ENCODE results near the gene NME5.
A peak's percentile ranks its signal among the peaks of the same experiment; 100 is the strongest.

The NME5 gene

DNA sequence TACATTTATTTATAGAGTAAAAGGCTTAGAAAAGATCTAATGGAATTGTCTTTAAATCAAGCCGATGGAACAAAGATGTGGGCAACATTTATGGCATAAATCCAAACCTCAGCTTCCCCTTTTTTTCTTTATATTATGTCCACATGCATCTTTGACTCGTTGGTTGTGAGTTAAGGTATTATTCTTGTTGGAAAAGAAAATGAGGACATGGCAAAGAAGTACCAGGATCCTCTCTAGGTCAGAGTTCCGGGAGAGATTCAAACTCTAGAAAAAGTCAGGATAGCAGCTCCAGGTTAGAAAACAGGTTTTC lies 508 bp upstream of the NME5 start:
- DNase-seq (ENCODE audit: low spot score), result no peak

DNA sequence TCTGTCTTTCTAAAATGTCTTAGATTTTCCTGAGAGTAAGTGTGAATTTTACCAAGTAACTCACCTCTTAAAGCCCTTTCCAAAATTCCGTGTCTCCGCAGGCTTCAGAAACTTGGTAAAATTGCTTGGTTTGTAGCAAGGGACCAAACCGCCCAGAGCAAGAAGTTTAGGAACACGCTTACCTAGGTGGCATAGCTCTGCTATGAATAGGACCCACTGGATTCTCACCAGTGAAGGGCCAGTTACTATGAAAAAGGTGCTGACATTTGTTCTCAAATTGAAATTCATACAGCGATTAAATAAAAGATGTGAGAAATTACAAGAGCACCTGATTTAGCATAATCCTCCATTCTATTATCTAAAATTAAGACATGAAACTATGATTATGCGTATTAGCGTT lies 6.7 kb downstream of the NME5 start:
- no peak for DNase-seq (ENCODE audit: low spot score)

DNA sequence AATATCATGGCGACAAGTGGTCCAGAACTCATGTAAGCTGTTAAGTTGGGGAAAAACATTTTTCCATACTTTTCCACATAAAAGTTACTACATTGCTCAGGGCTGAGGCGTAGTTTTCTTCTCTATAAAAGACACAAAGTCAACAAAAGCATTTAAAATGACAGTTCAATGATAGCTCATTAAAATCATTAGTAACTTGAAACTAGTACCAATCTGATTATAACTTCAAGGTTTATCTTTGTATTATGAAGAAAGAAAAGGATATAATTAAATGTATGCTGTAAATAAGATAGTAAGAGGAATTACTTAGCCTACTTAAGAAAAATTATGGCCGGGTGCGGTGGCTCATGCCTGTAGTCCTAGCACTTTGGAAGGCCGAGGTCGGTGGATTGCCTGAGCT lies 9.9 kb downstream of the NME5 start:
- no peak for DNase-seq (ENCODE audit: low spot score)

DNA sequence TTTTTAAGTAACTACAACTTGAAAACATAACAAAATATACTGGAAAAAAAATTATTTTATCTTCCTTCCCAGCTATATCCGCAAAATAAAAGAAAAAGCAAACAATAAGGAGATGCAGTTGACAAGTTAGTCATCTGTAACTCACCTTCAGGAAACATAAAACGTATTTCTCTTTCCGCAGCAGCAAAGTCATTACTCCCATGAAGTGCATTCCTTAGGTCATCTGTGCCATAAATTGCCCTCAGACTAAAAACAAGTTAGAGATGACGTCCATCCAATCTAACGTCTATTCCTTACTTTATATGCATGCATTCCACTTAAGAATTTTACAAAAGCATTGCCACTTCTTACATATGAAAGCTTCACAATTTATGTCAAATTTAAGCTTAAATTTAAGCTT lies 10.9 kb downstream of the NME5 start:
- peak; percentile 69 for DNase-seq (ENCODE audit: low spot score)

DNA sequence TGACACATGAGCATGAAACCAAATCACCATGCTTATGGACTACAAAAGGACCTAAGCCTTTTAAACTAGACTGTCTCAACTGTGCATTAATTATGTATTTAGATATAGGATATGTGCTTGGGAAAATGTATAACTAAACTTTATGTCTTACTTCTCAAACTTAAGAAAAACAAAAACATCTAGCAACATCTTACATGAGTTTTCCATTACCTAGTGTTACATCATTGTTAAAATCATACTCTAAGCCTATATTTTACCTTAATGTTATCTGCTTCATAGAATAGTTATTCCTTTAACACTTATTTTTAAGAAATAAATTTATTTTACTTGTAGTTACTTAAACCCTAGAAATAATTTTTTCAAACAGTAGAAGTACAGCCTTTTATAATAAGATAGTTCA lies 24.0 kb downstream of the NME5 start:
- DNase-seq (ENCODE audit: low spot score), result no peak

DNA sequence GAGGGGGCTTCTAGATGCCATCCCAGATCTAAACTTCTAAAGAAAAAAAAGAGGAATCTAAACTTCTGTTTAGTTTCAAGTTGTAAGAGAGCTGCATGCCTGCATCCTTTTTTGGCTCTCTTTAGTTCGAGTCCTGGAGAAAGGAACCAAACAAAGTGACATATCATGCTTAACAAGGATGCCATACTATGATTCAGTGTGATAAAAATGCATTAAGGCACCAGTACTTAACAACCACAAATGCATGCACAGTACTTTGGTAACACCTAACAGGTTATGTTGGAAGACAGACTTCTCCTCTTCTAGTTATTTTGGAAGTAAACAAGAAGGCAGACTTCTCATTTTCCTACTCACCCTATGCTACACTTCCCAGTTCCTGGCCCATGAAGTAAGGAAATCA lies 27.3 kb downstream of the NME5 start:
- no peak for DNase-seq (ENCODE audit: low spot score)

DNA sequence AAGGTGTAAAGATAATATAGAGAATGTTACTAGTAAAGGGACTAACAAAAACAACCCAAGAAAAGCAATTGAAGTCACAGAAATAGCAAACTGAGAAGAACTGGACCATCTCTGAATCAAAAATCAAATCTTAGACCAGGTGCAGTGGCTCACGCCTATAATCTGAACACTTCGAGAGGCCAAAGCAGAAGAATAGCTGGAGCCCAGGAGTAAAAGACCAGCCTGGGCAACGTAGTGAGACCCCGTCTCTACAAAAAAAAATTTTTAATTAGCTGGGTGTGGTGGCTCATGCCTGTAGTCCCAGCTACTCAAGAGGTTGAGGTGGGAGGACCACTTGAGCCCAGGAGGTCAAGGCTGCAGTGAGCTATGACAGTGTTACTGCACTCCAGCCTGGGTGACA lies 28.0 kb downstream of the NME5 start:
- no peak for DNase-seq (ENCODE audit: low spot score)

DNA sequence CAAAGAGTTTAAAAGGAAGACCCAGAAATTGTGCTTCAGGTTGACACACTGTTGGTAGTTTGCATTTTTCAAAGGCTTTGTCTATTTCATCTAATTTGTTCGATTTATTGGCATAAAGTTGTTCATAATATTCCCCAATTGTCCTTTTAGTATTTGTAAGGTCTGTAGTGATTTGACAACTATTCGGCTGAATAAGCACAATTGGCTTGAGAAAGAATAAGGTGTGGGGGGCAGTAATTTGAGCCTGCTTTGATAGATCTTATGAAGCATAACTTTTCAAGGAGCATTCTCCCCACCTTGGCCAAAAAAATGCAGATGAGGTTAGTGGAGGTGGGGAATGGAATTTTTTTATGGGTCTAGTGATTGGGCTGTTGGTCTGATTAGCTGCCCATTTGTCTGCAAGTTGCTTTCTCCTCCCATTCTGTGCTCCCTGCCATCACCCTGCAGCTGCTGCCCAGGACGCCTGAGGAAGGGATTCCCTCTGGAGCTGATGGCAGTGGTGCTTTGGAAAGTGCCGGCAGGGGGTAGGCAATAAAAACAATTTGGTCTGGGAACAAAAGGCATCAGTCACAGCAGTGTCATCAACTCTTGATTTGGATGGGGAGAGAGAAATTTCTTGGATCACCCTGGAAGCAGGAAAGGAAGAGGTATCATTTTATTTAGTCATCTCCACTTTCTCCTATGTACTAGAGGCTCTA lies 28.8 kb downstream of the NME5 start:
- DNase-seq (ENCODE audit: low spot score), result no peak

DNA sequence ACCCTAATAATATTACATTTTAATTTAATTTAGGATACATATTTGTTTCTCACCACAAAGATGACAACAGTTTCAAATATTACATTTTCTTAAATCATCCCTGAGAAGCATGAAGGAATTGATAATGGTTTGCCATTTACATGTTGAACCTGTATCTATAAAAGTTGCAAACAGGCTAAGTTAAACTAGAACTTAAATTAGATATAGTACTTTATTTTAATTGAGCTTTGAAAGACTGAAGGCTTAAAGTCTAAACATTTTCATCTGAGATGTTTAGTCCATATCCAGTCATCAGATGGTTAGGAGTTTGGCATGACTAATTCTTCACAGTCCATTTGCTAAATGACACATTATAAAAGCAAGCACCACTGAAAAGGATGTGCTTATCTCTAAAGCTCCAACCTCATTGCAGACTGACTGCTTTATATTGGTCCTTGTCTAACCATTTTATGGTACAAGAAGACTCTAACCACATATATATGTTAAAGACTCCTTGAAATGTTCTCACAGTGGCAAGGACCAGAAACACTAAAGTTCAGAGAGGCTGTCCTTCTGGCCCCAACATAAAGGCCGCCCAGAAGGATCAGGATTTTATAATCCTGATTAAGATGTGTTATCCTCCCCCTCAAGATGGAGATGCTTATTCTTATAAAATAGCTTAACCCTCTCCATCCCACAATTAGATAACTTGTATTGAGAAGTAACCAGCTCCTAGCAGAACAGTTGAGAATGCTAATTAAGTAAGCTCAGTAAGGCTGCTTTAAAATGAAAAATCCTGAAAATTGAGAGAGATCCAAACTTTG lies 29.6 kb downstream of the NME5 start:
- no peak for DNase-seq (ENCODE audit: low spot score)

DNA sequence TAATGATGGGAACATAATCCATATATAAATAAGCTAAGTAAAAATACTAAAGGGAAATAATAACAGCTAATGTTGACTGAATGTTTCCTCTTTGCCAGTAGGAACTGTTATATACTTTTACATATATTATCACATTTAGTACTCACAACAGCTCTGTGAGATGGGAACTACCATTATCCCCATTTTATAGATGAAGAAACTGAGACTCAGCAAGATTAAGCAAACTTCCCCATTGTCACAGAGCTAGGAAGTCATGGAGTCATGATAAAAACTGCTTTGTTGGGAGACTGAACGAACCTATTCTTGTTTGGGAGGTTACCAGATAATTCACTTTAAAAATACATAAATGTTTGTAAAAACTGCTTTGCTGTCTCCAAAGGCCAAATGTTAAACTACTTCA lies 32.0 kb downstream of the NME5 start:
- DNase-seq (ENCODE audit: low spot score), result no peak

DNA sequence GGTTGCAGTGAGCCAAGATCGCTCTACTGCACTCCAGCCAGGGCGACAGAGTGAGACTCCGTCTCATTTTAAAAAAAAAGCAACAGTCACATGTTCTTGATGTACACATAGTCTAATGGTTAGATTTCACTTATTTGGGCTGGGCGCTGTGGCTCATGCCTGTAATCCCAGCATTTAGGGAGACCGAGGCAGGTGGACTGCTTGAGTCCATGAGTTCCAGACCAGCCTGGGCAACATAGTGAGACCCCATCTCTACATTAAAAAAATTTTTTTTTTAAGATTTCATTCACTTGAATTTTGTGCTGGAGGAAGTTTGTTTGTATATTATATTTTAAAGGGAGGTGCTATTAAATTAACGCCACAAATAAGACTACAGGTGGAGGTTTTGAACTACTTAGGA lies 33.5 kb downstream of the NME5 start:
- no peak for DNase-seq (ENCODE audit: low spot score)

DNA sequence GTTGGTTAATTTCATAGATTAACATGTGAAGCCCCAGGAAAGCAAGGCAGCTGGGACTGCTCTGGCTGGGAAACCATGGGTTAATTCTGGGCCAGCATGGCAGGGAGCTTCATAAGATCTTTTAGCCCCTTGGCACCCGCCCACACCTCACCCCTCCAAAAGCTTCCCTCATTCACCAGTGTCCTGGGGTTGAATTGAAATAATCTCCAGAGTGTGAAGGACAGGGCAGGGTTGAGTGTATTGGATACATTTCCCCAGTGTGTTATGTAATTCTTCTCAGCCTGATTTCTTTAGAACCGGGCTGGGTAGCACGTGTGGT lies 36.0 kb downstream of the NME5 start:
- DNase-seq (ENCODE audit: low spot score), result no peak

DNA sequence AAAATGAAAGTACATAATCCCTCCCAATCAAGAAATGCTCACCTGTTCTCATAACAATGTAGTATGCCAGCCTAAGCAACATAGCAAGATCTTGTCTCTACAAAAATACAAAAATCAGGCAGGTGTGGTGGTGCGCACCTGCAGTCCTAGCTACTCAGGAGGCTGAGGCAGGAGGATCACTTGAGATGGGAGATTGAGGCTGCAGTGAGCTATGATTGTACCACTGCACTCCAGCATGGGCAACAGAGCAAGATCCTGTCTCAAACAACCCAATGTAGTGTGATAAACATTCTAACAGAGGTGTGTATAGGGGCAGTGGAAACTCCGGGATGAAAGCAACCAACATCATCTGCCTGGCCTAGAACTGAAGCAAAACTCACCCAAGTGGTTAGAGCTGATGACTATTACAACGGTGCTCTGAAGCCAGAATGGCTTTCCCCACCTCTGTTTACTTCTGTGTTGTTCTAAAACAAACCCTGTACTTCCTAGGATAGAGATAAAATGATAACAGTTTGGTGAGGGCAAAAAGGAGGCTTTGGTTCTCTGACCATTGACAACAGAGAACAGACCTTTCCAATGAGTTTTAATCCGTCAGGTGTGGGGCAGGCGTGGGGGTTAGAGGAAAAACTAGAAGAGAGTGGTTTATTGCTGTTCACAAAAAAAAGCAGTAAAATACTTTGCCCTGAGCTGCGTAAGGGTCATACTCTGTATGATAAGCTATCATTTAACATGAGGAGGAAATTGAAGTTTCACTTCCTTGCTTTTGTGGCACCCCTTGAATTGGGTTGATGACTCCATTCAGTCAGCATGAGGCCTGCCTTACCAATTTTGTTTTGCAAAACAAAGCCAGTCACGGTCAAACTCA lies 36.5 kb downstream of the NME5 start:
- DNase-seq (ENCODE audit: low spot score), result no peak

DNA sequence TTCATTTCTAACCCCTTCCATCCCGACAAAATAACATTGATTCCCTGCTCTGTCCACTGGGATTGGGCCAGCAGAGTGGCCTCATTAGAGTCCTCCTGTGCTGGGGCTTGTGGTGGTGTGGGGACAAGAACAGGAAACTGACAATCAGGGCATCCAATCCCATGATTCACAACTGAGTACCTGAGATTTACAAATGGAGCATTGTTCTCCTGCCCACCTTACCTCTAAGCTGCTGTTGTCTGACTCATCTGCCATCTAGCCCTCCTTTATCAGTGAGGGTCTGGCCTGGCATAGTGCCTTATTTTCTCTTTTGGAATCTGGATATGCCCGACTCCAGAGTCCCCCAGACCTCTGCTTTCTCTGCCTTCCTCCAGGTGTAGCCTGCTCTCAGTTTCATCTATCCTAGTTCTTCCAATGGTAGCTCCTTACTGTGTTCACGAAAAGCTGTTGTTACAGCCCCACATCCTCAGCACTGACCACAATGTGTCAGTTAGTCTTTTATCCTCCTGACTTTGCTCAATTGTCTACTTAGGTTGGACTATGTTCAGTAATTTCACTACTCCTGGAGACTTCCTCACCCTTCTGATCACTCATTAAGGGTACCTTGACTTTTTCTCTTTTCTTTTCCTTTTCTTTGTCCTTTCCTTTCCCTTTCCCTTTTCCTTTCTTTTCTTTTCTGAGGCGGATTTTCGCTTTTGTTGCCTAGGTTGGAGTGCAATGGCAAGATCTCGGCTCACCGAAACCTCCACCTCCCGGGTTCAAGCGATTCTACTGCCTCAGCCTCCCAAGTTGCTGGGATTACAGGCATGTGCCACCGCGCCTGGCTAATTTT lies 42.0 kb downstream of the NME5 start:
- DNase-seq (ENCODE audit: low spot score), result no peak

DNA sequence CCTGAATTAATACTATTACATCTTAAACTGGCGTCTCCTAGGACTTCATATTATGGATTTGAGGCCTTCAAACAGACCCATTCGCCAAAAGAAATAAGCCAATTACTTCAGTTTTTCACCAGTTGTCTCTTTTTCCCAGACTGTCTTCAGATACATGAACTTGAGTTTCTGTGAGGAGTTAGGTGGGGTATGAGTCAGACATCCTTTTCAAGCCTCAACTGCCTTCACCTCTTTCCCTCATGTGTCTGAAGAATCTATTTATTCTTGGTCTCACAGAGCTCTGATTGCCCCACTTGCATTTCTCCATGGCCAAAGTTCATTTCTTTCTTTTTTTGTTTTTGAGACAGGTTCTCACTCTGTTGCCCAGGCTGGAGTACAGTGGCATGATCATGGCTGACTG lies 42.9 kb downstream of the NME5 start:
- DNase-seq (ENCODE audit: low spot score), result no peak

DNA sequence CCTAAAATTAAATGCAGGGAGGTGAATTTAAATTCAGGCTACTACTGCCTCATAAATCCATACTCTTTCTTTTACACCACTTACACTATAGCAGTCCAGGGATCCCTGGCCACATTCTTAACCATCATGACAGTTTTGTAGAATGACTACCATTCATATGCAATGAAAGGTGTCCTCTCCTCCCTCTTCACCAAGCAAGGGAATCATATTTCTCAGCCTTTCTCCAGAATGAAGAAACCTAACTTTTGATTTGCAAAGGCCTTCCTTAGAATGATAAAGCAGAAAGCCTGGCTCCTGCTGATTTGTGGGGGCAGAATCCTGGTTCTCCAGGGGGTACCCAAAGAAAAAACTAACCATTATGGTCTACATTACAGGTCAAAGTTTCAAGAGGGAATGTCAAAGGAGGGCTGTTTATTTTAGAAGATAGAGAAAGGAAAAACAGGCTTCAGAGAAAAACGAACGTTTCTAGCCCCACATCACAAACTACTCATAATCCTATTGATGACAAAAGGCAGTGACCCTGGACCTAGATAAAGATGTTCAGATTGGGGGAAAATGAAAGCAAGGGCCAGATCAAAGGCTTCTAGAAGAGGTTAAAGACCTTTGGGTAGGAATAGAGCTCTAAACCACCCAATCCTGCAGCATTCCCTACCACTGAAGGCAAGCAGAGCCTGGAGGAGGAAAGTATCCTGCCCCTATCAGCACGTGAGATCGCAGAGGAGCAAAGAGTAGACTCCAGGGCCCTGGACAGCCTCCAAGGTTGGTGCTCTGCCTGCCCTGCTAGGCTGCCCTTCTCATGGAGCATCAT lies 43.9 kb downstream of the NME5 start:
- DNase-seq (ENCODE audit: low spot score), result no peak

DNA sequence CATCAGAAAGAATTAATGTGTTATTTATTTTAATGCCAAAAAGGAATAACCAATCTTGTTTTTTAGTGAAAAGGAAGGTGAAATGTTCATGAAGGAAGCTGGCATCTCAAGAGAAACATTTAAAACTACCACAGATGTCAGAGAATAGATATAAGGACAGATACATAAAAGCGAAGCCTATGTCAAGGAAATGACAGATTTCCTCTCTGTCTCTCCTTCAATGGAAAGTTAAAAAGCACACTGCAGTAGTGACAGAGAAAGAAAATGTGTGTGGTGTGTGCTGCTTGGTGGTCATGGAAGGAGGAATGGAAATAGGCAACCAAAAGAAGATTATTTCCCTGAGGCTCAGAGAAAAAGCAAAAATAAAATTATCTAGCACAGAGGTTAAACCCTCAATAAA lies 46.2 kb downstream of the NME5 start:
- DNase-seq (ENCODE audit: low spot score), result no peak

DNA sequence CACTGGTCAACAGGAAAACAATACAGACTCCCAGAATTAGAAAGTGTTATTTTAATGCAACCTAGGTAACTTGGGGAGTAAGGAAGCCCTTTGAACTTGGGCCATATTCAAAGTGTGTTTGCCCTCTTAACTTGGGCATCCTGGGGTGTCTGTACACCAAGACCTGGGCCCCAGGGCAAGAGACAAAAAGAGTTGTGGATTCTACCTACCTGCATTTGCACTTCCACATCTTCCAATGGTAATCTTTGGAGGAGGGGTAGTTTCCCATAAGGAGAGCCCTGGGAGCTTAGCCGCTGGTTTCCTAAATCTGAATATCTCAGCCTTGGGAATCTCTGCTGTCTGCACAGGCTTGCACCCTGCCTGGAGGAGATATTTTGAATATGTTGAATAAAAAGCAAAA lies 46.9 kb downstream of the NME5 start:
- no peak for DNase-seq (ENCODE audit: low spot score)

DNA sequence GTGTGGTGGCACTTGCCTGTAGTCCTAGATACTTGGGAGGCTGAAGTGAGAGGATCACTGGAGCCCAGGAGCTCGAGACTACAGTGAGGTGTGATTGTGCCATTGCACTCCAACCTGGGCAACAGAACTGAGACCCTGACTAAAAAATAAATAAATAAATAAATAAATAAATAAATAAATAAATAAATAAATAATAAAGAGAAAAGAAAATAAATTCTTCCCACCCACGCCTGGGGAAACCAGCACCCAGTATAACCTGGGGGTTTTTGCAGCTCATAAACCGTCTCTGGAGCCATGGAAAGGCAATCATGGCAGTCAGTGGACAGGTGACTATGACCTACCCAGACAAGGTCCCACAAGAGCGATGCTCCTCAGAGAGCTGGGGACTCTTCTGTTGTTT lies 47.5 kb downstream of the NME5 start:
- DNase-seq (ENCODE audit: low spot score), result no peak

DNA sequence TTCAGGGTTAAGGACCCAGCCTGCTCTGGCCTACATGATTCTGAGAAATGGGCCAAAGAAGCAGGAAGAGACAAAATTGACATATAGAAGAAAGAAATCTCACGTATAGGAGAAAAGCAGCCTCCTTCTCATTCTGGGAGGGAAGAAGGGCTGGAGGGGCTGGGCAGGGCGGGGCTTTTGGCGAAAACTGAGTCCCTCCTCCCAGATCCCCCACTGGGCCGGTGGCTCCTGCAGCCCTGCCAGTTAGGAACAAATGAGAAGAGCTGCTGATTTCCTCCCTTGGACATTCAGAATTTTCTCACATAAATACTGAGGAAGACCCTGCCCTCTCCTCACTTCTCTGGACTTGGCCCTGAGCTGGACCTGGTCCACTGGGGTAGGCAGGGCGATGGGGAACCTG lies 55.5 kb downstream of the NME5 start, which contains the start of gene WNT8A:
Gene WNT8A (plus strand): TSS at position 332 of the 400 bp plus-strand sequence. CDS start 95 bp downstream, outside the sequence.
- no peak for DNase-seq (ENCODE audit: low spot score)

DNA sequence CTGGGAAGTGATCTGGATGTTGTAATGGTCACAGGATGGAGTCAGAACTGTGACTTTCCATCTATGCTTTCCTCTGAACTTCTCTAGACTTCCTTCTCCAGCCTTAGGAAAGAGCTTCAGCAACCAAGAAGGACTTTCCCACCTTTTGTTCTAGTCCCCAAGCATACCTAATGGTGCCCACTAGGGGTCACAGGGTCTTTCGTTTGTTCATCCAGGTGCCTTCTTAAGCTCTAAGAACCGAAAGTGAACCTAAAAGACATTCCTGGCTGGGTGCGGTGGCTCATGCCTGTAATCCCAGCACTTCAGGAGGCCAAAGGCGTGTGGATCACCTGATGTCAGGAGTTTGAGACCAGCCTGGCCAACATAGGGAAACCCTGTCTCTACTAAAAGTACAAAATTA lies 57.2 kb downstream of the NME5 start:
- DNase-seq (ENCODE audit: low spot score), result no peak

All from kidney capillary endothelial cell (primary cell).